Stimulated activated CD8-positive, alpha-beta memory T cell treated with anti-CD3 and anti-CD28 coated beads, Interleukin-15, amount 100 ng/mL, for 24 hours (primary cell): ENCODE results near the gene DPF3.
A peak's percentile ranks its signal among the peaks of the same experiment; 100 is the strongest.

Source experiments
- DNase-seq: peaks from one replicate; pipeline ENCODE4 v3.0.0-alpha.2; 2020; ENCODE audit warnings: low read depth

The DPF3 gene

DNA sequence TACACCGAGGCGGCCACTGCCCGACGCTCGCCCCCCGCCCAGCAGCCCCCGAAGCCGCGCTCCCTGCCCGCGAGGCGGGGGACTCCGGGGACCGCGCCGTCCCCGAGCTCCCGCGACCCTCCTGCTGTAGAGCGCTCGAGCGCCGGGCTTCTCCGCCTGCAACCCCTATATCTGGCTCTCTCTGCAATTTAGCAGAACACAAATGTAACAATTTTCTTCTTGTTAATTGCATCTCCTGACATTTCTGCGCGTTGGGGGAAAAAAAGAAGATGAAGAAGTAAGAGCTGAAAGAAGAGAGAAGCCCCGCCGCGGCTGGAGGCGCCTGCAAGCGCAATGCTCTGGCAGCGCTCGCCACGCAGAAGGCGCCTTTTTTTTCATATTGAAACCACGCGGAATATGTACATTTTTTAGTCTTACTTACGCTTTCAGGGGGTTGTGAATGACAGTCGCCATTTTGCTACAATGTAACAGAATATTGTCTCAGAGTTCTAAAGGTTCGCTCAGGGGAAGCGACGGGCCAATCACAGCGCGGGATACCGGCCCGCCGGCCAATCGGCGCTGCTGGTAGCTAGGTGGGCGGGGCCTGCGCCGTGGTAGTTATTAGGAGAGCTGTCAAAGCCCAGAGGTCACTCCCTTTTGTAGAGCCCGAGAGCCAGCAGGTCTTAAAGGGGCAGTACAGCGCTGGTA lies at the start of gene DPF3:
TSS of gene DPF3 (minus strand) at position 466 of the 687 bp plus-strand sequence. CDS start at position 453, 13 bp downstream.
- DNase-seq: peak; percentile 81

DNA sequence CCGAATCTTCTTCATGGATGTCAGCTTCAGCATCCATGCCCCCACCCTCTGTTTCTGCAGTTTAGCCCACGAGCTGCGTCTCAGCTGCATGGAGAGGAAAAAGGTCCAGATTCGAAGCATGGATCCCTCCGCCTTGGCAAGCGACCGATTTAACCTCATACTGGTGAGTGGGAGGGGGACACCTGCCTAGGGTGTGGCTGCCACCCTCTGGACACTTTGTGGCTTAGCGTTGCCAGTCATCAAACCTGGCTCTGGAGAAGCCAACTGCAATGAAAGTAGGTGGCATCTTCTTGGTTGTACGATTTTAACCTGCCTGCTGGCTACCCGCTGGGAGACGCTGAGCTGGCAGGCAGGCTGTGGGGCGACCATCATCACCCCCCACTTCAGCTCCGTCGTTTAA lies 49.0 kb upstream of the DPF3 start:
- no peak for DNase-seq

DNA sequence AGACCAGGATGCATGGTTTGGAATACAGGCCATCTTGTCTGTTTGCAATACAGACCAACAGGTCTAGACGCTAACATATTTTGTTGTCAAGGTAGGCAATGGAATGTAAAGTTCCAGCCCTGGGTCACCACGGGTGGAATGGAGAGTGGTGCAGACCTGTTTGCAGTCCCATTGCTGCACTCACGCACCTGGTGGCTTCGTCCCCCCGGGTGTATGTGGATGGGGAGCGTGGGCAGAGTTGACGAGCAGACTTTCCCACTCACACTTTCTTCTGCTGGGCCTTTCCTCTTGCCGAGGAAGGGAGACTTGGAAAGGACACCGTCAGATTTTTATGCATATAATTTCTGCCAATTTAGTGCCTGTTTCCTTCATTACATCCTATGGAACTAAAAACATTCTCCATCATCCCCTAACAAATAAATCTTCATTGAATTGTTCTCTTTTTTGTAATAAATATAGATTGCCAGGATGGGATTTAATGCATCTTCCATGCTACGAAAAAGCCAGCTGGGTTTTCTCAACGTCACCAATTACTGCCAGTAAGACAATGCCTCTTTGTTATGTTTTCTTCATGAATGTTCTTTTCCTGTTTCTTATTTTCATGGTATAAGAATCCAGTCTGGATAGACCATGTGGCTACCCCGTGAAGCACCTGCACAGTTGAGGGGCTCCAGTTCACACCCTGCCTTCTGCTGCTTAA lies 47.5 kb upstream of the DPF3 start:
- DNase-seq: no peak

DNA sequence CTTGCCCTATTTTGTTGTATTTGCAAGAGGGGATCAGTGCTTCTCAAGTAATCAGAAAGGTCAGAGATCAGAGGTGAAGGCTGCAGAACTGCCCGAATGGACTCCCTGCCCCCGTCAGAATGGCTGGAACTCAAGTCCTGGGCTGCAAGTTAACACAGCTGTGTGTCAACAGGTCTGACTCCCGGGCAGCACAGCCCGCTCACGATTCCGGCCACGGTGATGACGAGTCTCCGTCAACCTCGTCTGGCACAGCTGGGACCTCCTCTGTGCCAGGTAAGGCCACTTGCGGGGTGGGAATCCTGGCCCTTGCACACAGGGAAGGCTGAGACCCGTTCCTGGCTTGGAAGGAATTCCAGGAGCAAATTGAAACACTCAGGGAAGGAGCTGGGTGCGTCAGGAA lies 45.7 kb upstream of the DPF3 start:
- DNase-seq: no peak

DNA sequence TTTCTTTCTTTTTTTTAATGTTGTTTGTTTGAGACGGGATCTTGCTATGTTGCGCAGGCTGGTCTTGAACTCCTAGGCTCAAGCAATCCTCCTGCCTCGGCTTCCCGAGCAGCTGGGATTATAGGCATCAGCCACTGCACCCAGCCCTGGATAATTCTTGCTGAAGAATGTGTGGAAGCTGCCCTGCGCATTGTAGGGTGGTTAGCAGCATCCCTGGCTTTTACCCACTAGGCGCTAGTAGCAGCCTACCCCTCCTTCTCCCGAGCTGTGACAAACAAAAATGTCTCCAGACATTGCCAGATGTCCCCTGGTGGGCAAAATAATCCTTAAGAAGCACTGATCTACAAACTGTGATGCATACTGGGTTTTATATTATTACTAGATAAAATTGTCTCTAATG lies 39.0 kb upstream of the DPF3 start:
- DNase-seq: no peak

DNA sequence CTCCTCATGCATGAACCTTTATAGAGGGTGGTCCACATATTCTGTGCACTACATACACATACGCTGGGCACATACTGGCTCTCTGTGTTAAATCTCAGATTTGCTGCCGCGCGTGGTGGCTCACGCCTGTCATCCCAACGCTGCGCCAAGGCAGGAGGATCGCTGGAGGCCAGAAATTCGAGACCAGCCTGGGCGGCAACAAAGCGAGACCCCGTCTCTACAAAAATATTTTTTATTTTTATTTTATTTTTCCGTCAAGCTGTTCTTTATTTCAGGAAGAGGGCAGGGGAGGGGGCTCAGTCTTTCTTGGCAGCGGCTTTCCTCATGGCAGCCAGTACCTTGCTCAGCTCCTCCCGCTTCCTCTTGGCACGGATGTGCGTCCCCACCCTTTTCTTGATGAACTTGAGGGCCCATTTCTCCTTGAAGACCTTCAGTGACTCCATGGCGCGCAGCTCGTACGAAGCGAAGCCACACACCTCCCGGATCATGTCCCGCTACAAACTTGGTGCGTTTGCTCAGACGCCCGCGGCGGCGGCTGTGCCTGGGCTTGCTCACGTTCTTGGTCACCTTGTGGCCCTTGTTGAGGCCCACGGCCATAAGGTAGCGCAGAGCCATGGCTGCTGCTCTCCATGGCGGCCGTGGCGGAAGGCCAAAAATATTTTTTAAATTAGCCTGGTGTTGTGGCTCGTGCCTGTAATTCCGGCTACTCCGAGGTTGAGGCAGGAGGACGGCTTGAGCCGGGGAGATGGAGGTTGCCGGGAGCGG lies 35.6 kb upstream of the DPF3 start:
- no peak for DNase-seq

DNA sequence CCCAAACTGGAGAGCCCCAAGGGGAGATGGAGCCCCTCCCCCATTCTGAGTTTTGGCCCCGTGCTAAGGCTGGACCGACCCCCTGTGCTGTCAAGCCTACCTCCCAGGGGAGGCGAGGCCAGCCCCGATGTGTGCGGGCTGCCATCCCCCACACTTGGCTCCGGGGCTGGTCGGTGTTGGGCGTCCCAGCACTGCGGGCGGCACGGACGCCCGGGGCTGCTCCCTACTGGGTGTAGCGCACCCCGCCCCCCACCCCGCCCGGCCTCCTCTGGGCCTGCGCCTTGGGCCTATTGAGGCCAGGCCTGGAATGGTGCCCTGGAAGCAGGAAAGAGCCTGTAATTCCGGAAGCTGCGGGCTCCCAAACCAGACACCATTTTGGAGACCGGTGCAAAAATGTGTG lies 35.0 kb upstream of the DPF3 start:
- DNase-seq: no peak

DNA sequence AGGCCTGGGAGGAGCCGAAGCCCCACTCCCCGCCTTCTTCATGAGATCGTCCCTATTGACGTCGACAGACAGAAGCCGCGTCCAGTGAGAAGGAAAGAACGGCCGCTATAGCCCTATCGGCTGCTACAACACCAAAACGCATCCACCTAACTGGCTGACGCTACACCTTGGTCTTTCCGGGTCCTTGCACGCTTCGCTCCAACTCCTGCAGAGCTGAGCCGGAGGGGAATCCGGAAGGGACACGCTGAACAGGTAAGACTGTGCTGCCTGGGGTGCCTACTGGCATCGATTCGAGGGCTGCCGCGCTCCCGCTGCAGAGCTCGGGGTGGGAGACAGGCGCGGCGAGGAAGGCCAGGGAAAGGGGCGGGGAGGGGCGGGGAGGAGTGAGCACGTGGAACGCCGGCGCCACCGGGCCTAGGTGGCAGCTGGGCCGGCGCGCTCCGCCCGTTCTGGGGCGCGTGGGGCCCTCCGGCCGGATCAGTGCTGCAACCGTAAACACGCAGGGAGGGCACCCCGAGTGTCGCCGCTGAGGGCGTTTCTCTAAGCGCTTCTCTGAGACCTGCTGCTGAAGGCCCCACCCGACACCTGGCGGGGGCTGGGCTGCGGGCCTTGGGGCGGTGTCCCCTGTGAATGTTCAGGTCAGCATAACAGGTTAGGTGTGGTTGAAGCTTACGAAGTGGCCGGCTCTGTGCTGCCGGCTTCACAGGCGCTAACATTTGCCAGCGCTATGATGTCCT lies 32.6 kb upstream of the DPF3 start, which contains the start of gene DCAF4:
TSS of gene DCAF4 (plus strand) at position 173 of the 737 bp plus-strand sequence. CDS start 11,515 bp downstream, outside the sequence.
- peak; percentile 73 for DNase-seq

DNA sequence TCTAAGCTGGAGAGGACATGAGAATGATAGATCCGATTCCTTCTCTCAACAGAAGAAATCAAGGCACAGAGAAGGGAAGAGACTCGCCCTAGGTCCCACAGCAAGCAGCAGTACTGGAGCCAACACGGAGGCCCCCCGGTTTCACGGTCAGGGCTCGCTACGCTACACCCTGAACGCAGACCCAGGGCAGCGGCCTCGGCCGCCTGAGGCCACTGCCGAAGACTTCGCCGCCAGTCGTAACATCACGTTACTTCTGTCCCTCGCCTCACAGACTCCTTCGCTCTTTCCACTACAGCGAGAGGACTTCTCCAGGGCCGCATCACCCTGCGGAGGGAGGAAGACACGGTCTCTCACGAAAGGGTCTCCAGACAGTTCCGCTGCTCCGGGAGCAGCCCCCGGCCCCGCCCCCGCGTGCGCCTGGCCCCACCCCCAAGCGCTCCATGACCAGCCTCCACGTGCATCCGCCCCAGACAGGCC lies 32.0 kb upstream of the DPF3 start:
- DNase-seq: no peak

DNA sequence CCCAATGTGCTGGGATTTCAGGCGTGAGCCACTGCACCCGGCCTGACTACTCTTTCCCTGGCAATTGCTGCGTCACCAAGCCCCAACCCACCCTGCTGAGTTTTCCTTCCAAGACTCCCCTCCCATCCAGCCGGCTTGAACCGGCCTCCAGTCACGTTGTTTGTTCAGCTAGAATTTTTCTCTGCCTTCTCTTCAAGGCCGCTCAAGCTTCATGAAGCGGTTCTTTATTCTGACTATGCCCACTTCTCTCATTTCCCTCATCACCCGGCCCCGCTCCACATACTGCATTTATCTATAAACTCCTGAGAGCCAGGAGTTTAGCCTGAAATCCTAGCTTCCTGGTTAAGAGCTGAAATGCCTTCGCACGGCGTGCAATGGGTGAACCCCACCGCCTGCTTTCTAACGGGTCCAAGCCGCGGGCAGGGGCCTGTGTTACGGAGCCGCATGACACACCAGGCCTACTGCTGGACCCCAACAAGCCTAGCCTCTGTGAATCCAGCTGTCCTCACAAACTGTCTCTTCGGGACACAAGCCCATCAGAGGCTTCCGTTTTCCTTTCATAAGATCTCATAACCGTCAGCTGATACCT lies 31.4 kb upstream of the DPF3 start:
- DNase-seq: no peak

DNA sequence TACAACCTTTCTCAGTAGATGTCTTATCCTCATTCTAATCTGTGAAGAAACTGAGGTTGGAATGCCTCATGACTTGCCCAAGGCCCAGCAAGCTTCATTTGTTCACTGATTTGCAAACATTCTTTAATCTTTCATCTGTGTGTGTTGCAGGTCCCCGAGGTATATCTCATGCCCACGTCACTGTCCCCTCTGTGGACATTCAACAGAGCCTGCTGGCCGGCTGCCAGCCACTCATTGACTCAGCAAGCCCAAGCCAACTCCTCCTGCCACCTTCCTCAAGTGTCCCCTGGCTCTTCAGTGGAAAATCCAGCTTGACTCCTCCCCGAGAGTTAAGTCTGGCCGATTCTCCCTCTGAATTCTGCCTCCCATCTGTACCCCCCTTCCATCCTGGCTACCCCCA lies 30.4 kb upstream of the DPF3 start:
- DNase-seq: no peak

DNA sequence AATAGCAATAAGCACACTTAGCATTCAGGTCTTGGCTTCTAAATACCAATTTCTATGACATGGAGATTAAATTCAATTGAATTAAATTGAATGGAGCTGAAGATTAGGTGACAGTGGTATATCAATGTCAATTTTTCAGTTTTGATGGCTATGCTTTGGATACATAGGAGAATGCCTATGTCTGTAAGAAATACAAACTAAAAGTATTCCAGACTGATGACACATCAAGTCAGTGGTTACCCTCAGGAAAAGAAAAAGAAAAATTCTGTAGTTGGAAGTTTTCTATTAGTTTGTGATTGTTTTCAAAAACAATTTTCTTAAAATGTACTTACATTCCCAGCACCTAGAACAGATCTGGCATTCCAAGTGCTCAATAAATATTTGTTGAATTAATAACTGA lies 27.5 kb upstream of the DPF3 start:
- no peak for DNase-seq

DNA sequence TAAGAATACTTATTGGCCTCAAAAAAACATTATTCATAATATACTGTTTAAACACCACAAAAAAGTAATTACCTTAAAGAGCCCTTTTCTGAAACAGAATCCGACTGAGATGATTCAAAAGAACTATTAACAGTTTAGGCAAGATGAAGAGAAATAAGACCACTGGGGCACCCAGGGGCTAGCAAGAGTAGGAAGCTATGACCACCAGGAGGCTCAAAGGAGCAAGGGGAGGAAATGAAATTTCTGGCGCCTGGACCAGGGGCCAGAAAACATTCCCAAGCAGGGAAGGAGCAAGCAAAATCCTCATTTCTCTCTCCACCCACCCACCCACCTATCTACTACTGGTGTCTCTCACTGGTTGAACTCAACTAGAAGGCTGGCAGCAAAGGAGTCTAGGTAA lies 26.1 kb upstream of the DPF3 start:
- DNase-seq: no peak

DNA sequence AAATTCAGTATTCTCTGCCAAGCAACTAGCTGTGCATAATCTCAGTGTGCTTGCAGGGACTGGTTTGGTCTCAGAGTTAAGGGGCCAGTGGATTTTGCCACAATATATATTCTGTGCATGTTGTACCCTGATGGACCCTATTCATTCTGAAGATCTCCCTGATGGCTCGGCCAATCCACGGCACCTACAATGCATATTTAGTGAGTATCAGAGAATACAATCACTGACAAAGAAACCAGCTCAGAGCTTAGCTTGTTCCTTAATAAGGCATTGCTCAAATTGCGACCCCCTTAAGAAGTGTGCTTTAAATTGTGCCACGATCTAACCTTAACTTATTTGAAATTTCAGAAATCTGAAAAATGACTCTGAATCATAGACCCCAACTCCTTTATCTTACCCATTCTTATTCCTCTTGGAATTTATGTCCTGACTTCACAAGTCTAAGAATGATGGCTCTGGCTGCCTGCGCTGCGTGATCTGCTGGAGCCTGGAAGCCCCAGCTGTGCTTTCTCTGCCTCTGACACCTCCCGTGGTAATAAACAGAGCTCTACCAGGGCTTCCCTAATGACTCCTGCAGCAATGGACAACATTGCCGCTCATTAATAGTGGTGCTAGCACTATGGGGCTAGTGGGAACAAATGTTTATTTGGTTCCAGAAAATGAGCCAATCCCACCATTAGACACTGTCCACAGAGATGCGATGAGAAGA lies 23.3 kb upstream of the DPF3 start:
- no peak for DNase-seq

DNA sequence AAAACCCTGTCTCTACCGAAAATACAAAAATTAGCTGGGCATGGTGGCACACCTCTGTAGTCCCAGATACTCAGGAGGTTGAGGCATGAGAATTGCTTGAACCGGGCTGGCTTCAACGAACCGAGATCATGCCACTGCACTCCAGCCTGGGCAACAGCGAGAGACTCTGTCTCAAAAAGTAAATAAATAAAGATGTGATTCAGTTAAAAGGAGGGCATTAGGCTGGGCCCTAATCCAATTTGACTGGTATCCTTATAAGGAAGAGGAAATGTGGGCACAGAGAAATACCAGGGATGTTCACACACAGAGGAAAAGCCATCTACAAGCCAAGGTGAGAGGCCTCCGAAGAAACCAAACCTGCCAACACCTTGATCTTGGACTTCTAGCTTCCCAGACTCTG lies 22.3 kb upstream of the DPF3 start:
- DNase-seq: no peak

DNA sequence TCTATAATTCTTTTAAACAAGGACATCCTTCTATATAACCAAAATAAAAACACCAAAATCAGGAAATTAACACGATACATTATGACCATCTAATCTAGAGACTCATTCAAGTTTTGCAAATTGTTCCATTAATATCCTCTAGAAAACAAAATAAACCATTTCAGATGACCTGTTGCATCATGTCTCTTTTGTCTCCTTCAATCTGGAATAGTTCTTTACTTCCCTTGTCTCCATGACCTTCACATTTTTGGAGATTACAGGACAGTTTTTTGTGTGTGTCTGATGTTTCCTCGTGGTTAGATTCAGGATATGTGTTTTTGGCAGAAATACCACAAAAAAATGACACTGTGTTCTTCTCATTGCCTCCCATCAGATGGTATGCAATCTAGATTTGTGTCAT lies 19.9 kb upstream of the DPF3 start:
- no peak for DNase-seq

DNA sequence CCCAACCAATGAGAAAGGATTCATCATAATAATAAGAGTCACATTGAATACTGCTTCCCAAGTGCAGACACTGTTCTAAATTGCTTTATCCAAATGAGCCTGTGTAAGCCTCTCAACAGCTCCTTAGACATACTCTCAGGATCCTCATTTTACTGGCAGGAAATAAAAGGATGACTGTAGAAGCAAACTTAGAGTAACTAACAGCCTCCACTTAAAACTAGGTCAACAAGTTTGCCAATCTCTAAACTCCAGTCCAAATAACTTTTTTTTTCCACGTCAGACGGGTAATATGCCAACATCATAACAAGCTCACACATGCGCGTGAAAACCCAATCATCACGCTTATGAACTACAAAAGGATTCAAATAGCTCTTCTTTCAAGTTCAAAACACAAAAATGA lies 15.3 kb upstream of the DPF3 start:
- DNase-seq: no peak

DNA sequence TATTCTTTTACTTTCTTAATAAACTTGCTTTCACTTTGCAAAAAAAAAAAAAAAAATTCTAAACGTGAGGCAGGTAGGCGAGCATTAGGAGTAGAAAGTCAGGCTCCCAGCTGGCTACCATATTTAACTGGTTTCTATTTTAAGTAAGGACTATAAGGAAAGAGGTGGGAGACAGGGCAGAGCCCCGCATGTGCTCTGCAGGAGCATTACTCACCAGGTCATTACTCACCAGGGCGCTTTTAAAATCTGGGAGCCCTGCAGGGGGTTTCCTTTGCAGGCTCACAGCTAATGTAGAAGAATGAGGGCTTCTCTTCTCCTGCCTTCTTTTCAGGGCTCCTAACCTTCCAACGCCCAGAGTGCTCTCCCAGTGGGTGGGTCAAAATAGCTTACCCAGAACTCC lies 14.0 kb upstream of the DPF3 start:
- no peak for DNase-seq

DNA sequence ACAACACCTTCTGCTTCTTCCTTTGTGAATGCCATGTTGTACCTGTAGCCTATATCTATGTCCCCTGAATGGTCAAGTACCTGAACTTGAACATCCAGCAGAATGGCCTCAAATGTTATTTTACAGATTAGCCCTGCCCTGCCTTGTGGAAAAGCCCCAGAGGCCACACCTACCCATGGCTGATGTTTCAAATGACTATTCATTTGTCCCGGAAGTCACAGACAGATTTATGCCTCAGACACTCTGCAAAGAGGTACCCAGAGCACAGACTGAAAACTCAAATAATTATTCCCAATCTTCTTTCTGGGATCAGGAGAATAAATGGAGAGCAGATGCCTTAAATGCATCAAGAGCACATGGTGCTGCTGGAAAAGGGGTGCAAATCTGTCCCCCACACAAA lies 13.0 kb upstream of the DPF3 start:
- DNase-seq: no peak

DNA sequence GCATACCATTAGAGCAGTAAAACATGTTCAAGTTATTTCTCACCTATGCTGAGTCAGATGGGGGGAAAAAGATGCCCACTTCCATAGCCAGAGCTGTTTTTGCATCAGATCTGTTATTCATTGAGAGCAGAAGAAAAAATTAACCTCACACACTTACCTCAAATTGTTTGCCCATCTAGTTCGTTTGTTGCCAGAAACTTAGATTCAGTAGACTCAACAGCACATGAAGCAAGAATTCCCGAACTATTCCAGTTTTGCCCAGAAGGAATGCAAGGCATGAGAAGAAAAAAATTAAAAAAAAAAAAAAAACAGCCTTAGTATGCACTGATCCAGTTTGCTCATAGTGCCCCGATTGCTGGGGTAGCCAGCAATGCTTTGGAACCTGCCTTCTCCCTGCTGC lies 12.4 kb upstream of the DPF3 start:
- no peak for DNase-seq
